GM19239 (cell line): Measurements from ENCODE around the gene IRS1.
"Not testable (repeated sequence)": the region's sequence is repeated elsewhere in the genome, so short reads cannot be mapped to it uniquely, and the experiment has no call there.

Experiments
- DNase-seq: peaks from one replicate; pipeline ENCODE4 v3.0.0; 2011; ENCODE audit warnings: low spot score; ENCODE audit not compliant: insufficient read length
- FAIRE-seq: peaks from 2 replicates; lab custom pipeline; 2011; peaks lifted over from hg19 to GRCh38; lab: Jason Lieb, UNC

Gene IRS1

GRCh38 chr2:226799211-226799975 is at the start of gene IRS1:
TSS of gene IRS1 (minus strand) at chr2:226799820. CDS start at chr2:226798738, 1,082 bp downstream.
- DNase-seq (peak; percentile 54), FAIRE-seq (no peak)

GRCh38 chr2:226849349-226849748 is 49.7 kb upstream of the IRS1 start:
- FAIRE-seq: no peak

GRCh38 chr2:226847511-226847910 is 47.9 kb upstream of the IRS1 start:
- no peak for FAIRE-seq
- no peak for DNase-seq

More at GRCh38 chr2:226849349-226849748, 49.7 kb upstream of the IRS1 start:
- DNase-seq: no peak

- FAIRE-seq: no peak
- DNase-seq: no peak
Measured at GRCh38 chr2:226847090-226847489, 47.5 kb upstream of the IRS1 start.

- peak; percentile 80 for FAIRE-seq
- DNase-seq: no peak
Measured at GRCh38 chr2:226845386-226846116, 45.9 kb upstream of the IRS1 start.

GRCh38 chr2:226843001-226843400 is 43.4 kb upstream of the IRS1 start:
- DNase-seq, FAIRE-seq: not testable (repeated sequence)

GRCh38 chr2:226839951-226840350 is 40.3 kb upstream of the IRS1 start:
- DNase-seq (no peak), FAIRE-seq (peak; percentile 51)

GRCh38 chr2:226839161-226839560 is 39.5 kb upstream of the IRS1 start:
- no peak for FAIRE-seq
- no peak for DNase-seq

- no peak for DNase-seq
Measured at GRCh38 chr2:226838722-226839121, 39.1 kb upstream of the IRS1 start.

GRCh38 chr2:226837787-226838603 is 38.4 kb upstream of the IRS1 start:
- FAIRE-seq: peak; percentile 85
- DNase-seq: no peak

More at GRCh38 chr2:226838722-226839121, 39.1 kb upstream of the IRS1 start:
- FAIRE-seq: peak; percentile 83

- FAIRE-seq (no peak), DNase-seq (no peak)
Measured at GRCh38 chr2:226837334-226837733, 37.7 kb upstream of the IRS1 start.

GRCh38 chr2:226836548-226836885 is 36.9 kb upstream of the IRS1 start:
- no peak for FAIRE-seq

GRCh38 chr2:226835796-226836547 is 36.4 kb upstream of the IRS1 start, which contains the start of gene RHBDD1:
TSS of gene RHBDD1 (plus strand) at chr2:226836054. CDS start at chr2:226864694, 28,640 bp downstream.
- peak; percentile 99 for FAIRE-seq
- DNase-seq: peak; percentile 65

More at GRCh38 chr2:226836548-226836885, 36.9 kb upstream of the IRS1 start:
- DNase-seq: no peak

GRCh38 chr2:226835420-226835795 is 35.8 kb upstream of the IRS1 start:
- peak; percentile 69 for FAIRE-seq
- DNase-seq: no peak

- peak; percentile 21 for FAIRE-seq
- not testable (repeated sequence) for DNase-seq
Measured at GRCh38 chr2:226834880-226835279, 35.3 kb upstream of the IRS1 start.

GRCh38 chr2:226832061-226832460 is 32.4 kb upstream of the IRS1 start:
- no peak for DNase-seq
- FAIRE-seq: peak; percentile 58

- no peak for FAIRE-seq
Measured at GRCh38 chr2:226831266-226831665, 31.6 kb upstream of the IRS1 start.

GRCh38 chr2:226829721-226830631 is 30.4 kb upstream of the IRS1 start:
- peak; percentile 35 for FAIRE-seq

More at GRCh38 chr2:226831266-226831665, 31.6 kb upstream of the IRS1 start:
- DNase-seq: no peak

GRCh38 chr2:226828191-226828590 is 28.6 kb upstream of the IRS1 start:
- no peak for DNase-seq

More at GRCh38 chr2:226829721-226830631, 30.4 kb upstream of the IRS1 start:
- no peak for DNase-seq

More at GRCh38 chr2:226828191-226828590, 28.6 kb upstream of the IRS1 start:
- FAIRE-seq: no peak
